Heart left ventricle (tissue), 16 donors: ENCODE results near the gene RELB. TPM values are rescaled to one million over a fixed set of nuclear protein-coding genes. Genes with fewer than 3 reads are reported as not detected.
"Not testable (repeated sequence)": the region's sequence is repeated elsewhere in the genome, so short reads cannot be mapped to it uniquely, and the experiment has no call there.

Experiments used
- ATAC-seq, 4 donors: fragments of 200-7000 bp; cut with Tn5 transposase; one replicate each; pipeline ENCODE4 v1.9.1; 2020 to 2022; ENCODE audit warnings: moderate library complexity in 4 of 4, mild to moderate bottlenecking in 3 of 4, moderate number of reproducible peaks in 1 of 4
- DNase-seq, 5 donors: peaks; one replicate each; pipeline ENCODE4 v3.0.0-alpha.2; 2020
- H3K27ac ChIP-seq, 12 donors: fragments of 200-600 bp; sonication (generic) in 4 of 12; one replicate each; pipeline versions ENCODE4 v1.5.0 to v1.8.0; 2016 to 2022; ENCODE audit warnings: mild to moderate bottlenecking in 2 of 12
- H3K27me3 ChIP-seq, 9 donors: fragments of 200-600 bp; sonication (generic) in 2 of 9; one replicate each; pipeline versions ENCODE4 v1.5.1 to v1.8.0; 2016 to 2022; ENCODE audit warnings: mild to moderate bottlenecking in 3 of 9
- H3K36me3 ChIP-seq, 9 donors: fragments of 200-600 bp; sonication (generic) in 2 of 9; one replicate each; pipeline versions ENCODE4 v1.5.0 to v1.8.0; 2018 to 2022; ENCODE audit warnings: mild to moderate bottlenecking in 2 of 9
- H3K4me1 ChIP-seq, 12 donors: fragments of 200-600 bp; sonication (generic) in 4 of 12; one replicate each; pipeline versions ENCODE4 v1.5.0 to v1.8.0; 2016 to 2022; ENCODE audit warnings: mild to moderate bottlenecking in 3 of 12
- H3K4me3 ChIP-seq, 12 donors: fragments of 200-600 bp; sonication (generic) in 4 of 12; one replicate each; pipeline versions ENCODE4 v1.5.0 to v1.8.0; 2017 to 2022; ENCODE audit warnings: mild to moderate bottlenecking in 9 of 12, moderate library complexity in 4 of 12
- H3K9me3 ChIP-seq, 12 donors: fragments of 200-600 bp; sonication (generic) in 4 of 12; one replicate each; pipeline versions ENCODE4 v1.5.0 to v1.8.0; 2016 to 2022; ENCODE audit warnings: mild to moderate bottlenecking in 1 of 12
- CTCF ChIP-seq, 12 donors: fragments of 200-600 bp; sonication (generic) in 4 of 12; IDR thresholded peaks; one replicate each; pipeline versions ENCODE4 v1.5.0 to v1.8.0; 2018 to 2022; ENCODE audit warnings: antibody characterized with exemption in 12 of 12, mild to moderate bottlenecking in 5 of 12
- POLR2A ChIP-seq, 2 donors: fragments of 450-650 bp; IDR thresholded peaks; one replicate each; pipeline ENCODE4 v1.6.1; 2017; ENCODE audit warnings: antibody characterized with exemption in 2 of 2, mild to moderate bottlenecking in 2 of 2, moderate library complexity in 2 of 2
- WGBS, 4 donors: extraction: QIAGEN DNeasy Blood & Tissue Kit in 2 of 4; methylation state at CpG; one replicate each; pipeline versions ENCODE4 v1.1.5 to v1.1.7; 2013 to 2018; 5-methylcytosine and 5-hydroxymethylcytosine counted together
- intact Hi-C, 10 donors: fragments of 100-400 bp; cut with DNase I; formaldehyde crosslinking; loops; one replicate each; pipeline versions ENCODE4 v1.11.1 to v1.14.2; 2022
- polyA plus RNA-seq, 2 donors: library from polyadenylated mRNA; stranded (reverse); fragments of 200-250 nt; gene quantifications; one replicate each; pipeline ENCODE4 v1.2.3, GENCODE V29; 2013
- total RNA-seq, 9 donors: library from RNA; depleted of rRNA in 2 of 9; stranded (reverse); fragments of >200 nt in 2 of 9; fragmentation: NEBNext Ultra II Directional in 3 of 9; extraction: Animal tissue kit (Norgen Biotek cat#: 25700) in 3 of 9; gene quantifications; one replicate each; pipeline versions ENCODE4 v1.1.0 to v1.2.4, GENCODE V29; 2016 to 2023
- donor health status: ischemic (EF 13 %, LVEDD 7.1; RV severe dilation, severe dysfunction).
- donor health status: healthy with polysubstance abuse.
- donor health status: DM: no; HTN: yes; CAD: no.
- donor health status: DM: no; HTN: no; CAD: no.
- donor health status: ischemic (EF 25% LVEDD 6.9; RV normal size, moderate dysfunction).
- donor health status: ischemic (EF 25% LVEDD 5.7; RV mildly dilated, moderate dysfunction).
- donor health status: healthy.
- donor health status: DM: yes; HTN: yes; CAD: no.
- donor health status: ischemic (EF 35%, LVEDD 5.7; RV mildly dilated, moderate dysfunction).
- donor health status: nonischemic (EF 11% LVEDD 7.7; RV severe dilation, severe dysfunction).
- donor health status: DM: yes; HTN: yes; CAD: no.
- donor health status: PGD.
- donor health status: ischemic (EF 29% LVEDD 5.4; RV normal size, mild dysfunction).
- donor health status: nonischemic (EF 23%, LVEDD 6.1; RV moderate dilation, normal function).

RELB gene
- total and polyA plus RNA-seq, 11 donors = 1.6 to 23.2 (median 6.7) TPM

- WGBS, 4 donors = 95 to 96% (median 96%) methylated on average over 5 of the region's 5 CpGs
- ATAC-seq (no peak), DNase-seq (no peak)
- no peaks in the 10 kb centered on the region for H3K27me3 ChIP-seq
- no peaks in the 10 kb centered on the region for H3K4me1 ChIP-seq
- TF ChIP-seq CTCF (IDR thresholded peaks at IDR 0.05) (no peak), POLR2A (IDR thresholded peaks at IDR 0.05) (no peak)
- H3K36me3 ChIP-seq = peaks cover 0 to 84% (median 66%) of the 10 kb centered on the region in 9 donors
- intact Hi-C loops = no loop called here
- H3K27ac ChIP-seq = no peak overlapping the region
- H3K4me3 ChIP-seq = no peak overlapping the region
- no peaks in the 10 kb centered on the region for H3K9me3 ChIP-seq
Observed at GRCh38 chr19:44969437-44969836, 31.8 kb upstream of the RELB start.

- intact Hi-C loops, H3K4me3 ChIP-seq: not testable (repeated sequence)
- H3K36me3 ChIP-seq = peaks cover 4 to 84% (median 66%) of the 10 kb centered on the region in 9 donors
Observed at GRCh38 chr19:44971451-44971850, 29.8 kb upstream of the RELB start.

GRCh38 chr19:44972802-44973201 is 28.5 kb upstream of the RELB start:
- intact Hi-C loops = no loop called here
- H3K4me3 ChIP-seq = no peak overlapping the region
- no peaks in the 10 kb centered on the region for H3K4me1 ChIP-seq
- TF ChIP-seq CTCF (IDR thresholded peaks at IDR 0.05) (no peak), POLR2A (IDR thresholded peaks at IDR 0.05) (no peak)
- ATAC-seq (no peak), DNase-seq (no peak)
- 90 to 94% (median 90%) methylated on average over 11 to 13 of the region's 13 CpGs for WGBS, 4 donors
- no peaks in the 10 kb centered on the region for H3K27me3 ChIP-seq
- no peaks in the 10 kb centered on the region for H3K9me3 ChIP-seq
- H3K27ac ChIP-seq = no peak overlapping the region
- peaks cover 4 to 84% (median 66%) of the 10 kb centered on the region in 9 donors for H3K36me3 ChIP-seq

More at GRCh38 chr19:44971451-44971850, 29.8 kb upstream of the RELB start:
- not testable (repeated sequence) for H3K9me3 ChIP-seq, ATAC-seq, H3K27ac ChIP-seq, H3K27me3 ChIP-seq, DNase-seq, H3K4me1 ChIP-seq
- 86 to 95% (median 92%) methylated on average over 6 of the region's 6 CpGs for WGBS, 4 donors

GRCh38 chr19:44973982-44974735 is 27.1 kb upstream of the RELB start:
- no peak for ATAC-seq
- WGBS, 4 donors = 85 to 91% (median 87%) methylated on average over 19 to 21 of the region's 21 CpGs

More at GRCh38 chr19:44973982-44974735, 27.1 kb upstream of the RELB start:
- H3K4me1 ChIP-seq = no peaks in the 10 kb centered on the region
- no peak overlapping the region for H3K27ac ChIP-seq
- H3K4me3 ChIP-seq = no peak overlapping the region
- H3K9me3 ChIP-seq = no peaks in the 10 kb centered on the region
- no peaks in the 10 kb centered on the region for H3K27me3 ChIP-seq
- no peak for TF ChIP-seq CTCF (IDR thresholded peaks at IDR 0.05)
- TF ChIP-seq POLR2A (IDR thresholded peaks at IDR 0.05) = no peak
- DNase-seq = no peak
- H3K36me3 ChIP-seq = peaks cover 4 to 84% (median 66%) of the 10 kb centered on the region in 9 donors
- intact Hi-C loops = no loop called here
